Stomach (tissue), 4 donors: ENCODE data around the gene URB1.

Experiments
- EP300 ChIP-seq: sonication (generic); formaldehyde crosslinking; IDR thresholded peaks from one replicate; pipeline ENCODE4 v1.6.1; 2017; ENCODE audit warnings: antibody characterized with exemption
- TF ChIP-seq, protein P1 (sequence below), 7 experiments: fragments of 450-650 bp in 4 of 7; fragments of 200-600 bp in 3 of 7; sonication (generic) in 3 of 7; IDR thresholded peaks; one replicate each; pipeline ENCODE4 v1.5.1; 2016 to 2019; ENCODE audit warnings: antibody characterized with exemption in 7 of 7, control low read depth in 2 of 7, mild to moderate bottlenecking in 1 of 7

DNA sequence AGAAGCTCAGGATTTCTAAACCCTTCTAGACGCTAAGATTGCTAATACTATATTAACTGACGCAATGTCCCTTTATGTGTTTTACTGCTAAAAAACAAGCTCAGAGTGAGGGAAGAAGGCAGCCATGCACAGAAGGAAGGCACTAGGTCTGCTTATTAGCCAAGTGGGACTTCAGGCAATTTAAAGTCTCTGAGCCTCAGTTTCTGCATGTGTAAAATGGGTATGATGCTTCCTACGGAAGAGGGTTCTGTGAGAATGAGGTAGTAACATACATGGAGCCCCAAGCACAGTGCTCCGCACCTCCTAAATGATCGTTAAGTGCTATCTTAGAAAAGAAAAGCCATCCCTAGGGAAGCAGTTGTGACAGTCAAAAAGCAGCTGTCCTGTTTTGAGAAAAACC, 130.9 kb downstream of the URB1 start:
- TF ChIP-seq, protein P1, sequence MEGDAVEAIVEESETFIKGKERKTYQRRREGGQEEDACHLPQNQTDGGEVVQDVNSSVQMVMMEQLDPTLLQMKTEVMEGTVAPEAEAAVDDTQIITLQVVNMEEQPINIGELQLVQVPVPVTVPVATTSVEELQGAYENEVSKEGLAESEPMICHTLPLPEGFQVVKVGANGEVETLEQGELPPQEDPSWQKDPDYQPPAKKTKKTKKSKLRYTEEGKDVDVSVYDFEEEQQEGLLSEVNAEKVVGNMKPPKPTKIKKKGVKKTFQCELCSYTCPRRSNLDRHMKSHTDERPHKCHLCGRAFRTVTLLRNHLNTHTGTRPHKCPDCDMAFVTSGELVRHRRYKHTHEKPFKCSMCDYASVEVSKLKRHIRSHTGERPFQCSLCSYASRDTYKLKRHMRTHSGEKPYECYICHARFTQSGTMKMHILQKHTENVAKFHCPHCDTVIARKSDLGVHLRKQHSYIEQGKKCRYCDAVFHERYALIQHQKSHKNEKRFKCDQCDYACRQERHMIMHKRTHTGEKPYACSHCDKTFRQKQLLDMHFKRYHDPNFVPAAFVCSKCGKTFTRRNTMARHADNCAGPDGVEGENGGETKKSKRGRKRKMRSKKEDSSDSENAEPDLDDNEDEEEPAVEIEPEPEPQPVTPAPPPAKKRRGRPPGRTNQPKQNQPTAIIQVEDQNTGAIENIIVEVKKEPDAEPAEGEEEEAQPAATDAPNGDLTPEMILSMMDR (IDR thresholded peaks at IDR 0.05): no peak
- no peak for TF ChIP-seq EP300
